GM23248 (cell line): ENCODE measurements around the gene TAF4.

Experiments
- EZH2 ChIP-seq: fragments of 200-600 bp; sonication (generic); IDR thresholded peaks from 2 replicates; pipeline ENCODE4 v1.6.1; 2018; ENCODE audit warnings: antibody characterized with exemption, mild to moderate bottlenecking; ENCODE audit not compliant: insufficient read depth, poor library complexity, severe bottlenecking
- EZH2phosphoT487 ChIP-seq: fragments of 200-600 bp; sonication (generic); IDR thresholded peaks from 2 replicates; pipeline ENCODE4 v1.6.1; 2018; ENCODE audit warnings: antibody characterized with exemption, moderate library complexity, mild to moderate bottlenecking, low read depth; ENCODE audit not compliant: insufficient read depth

DNA sequence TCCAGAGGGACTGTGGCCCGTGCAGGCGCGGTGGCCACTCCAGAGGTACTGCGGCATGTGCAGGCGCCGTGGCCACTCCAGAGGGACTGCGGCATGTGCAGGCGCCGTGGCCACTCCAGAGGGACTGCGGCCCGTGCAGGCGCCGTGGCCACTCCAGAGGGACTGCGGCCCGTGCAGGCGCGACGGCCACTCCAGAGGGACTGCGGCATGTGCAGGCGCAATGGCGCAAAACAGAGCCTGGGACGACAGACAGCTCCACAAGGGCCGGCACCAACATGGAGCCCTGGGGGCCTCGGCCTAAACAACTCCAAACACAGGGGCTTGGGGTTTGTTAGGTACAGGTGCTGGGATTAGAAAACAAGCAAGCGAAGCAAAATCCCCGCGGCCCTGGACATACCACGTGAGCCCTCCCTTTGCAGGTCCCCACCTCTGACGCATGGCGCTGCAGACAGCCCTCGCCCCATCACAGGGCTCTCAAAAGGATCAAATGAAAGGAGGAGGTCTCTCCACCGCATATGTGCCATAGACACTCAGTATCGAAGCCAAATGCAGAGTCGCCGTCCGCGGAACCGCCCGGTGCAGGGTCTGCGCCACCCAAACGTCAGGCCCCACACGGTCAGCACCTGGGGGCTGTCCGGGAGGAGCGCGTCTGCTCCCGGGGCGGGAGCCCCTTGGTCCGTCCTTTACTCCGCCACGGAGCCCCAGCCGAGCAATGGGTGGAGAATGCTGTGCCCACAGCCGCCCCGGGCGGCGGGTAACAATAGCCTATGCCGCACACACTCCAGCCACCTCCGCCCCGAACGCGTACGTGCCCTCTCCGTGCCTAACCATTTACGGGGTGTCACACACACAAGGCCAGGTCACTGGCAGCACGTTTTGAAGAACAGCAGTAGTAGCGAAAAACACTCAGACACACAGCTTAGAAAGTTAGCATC lies 85.7 kb downstream of the TAF4 start:
- TF ChIP-seq EZH2 (no peak), EZH2phosphoT487 (no peak)
